Measurements from ENCODE around the gene PRKCZ. TPM values are rescaled to one million over a fixed set of nuclear protein-coding genes. Genes with fewer than 3 reads are reported as not detected.

Gene PRKCZ
- total and polyA plus RNA-seq, 5 donors from 2014 or later: 11.0 to 42.7 (median 13.6) TPM

DNA sequence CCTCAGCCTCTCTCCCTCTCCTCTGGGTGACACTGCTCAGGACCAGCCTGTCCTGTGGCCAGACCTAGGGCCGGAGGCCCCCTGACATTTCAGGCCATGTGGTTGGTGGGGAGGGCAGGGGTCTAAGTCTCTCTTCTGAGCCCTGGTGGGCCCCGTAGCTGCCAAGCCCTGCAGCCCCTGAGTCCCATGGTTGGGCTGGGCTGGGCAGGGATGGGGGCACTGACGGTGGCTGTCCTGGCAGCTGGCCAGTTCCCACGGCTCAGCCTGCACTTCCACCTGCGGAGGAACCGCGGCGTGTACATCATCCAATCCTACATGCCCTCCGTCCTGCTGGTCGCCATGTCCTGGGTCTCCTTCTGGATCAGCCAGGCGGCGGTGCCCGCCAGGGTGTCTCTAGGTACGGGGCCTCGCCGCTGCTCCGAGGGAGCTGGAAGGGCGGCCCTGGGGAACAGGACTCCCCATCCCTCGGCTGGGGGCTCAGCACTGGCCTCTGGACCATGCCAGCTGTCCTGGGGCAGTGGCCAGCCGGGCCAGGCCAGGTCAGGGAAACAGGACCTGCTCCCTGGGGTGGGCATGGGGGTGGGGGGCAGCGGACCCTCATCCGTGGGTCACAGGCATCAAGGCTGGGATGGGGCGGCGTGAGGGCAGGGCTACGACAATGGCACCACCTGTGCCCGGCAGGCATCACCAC lies 21.2 kb upstream of the PRKCZ start:
- Mint-ChIP-seq H3K27me3 (no peaks in the 10 kb centered on the region), H3K9me3 (no peaks in the 10 kb centered on the region), H3K36me3 (no peaks in the 10 kb centered on the region), H3K4me3 (no peak overlapping the region), H3K4me1 (peaks cover 0 to 8% (median 0%) of the 10 kb centered on the region in 4 donors), H3K27ac (no peak overlapping the region)
- DNase-seq (no peak), ATAC-seq (ENCODE audit: low read depth in 2 of 2) (no peak)
- Histone ChIP-seq H3K9me3 (ENCODE audit: control insufficient read depth in 2 of 2, low read length in 2 of 2) (no peaks in the 10 kb centered on the region), H3K4me3 (ENCODE audit: low read depth, low read length) (no peak overlapping the region), H3K27ac (ENCODE audit: insufficient read depth, low read length, poor library complexity, severe bottlenecking) (no peak overlapping the region), H3K4me1 (ENCODE audit: control insufficient read depth, insufficient read depth, low read length, poor library complexity, severe bottlenecking) (peaks cover 4% of the 10 kb centered on the region), H3K36me3 (ENCODE audit: control insufficient read depth, insufficient read depth, low read length) (no peaks in the 10 kb centered on the region), H3K27me3 (ENCODE audit: control insufficient read depth, insufficient read depth, low read length) (no peaks in the 10 kb centered on the region)

DNA sequence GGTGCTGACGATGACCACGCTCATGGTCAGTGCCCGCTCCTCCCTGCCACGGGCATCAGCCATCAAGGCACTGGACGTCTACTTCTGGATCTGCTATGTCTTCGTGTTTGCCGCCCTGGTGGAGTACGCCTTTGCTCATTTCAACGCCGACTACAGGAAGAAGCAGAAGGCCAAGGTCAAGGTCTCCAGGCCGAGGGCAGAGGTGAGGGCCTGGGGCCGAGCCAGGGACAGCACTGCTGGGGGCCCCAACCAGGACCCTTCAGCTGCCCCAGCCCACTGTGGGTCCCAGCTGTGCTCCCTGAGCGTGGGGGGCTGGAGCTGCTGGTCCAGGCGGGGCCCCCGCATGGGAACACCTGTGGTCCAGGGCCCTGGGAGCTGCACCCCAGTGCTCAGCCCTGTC lies 20.6 kb upstream of the PRKCZ start:
- H3K4me1 ChIP-seq (ENCODE audit: control insufficient read depth, insufficient read depth, low read length, poor library complexity, severe bottlenecking): peaks cover 4% of the 10 kb centered on the region
- H3K27me3 ChIP-seq (ENCODE audit: control insufficient read depth, insufficient read depth, low read length): no peaks in the 10 kb centered on the region
- H3K4me3 ChIP-seq (ENCODE audit: low read depth, low read length): no peak overlapping the region
- Mint-ChIP-seq H3K27me3 (no peaks in the 10 kb centered on the region), H3K9me3 (no peaks in the 10 kb centered on the region), H3K36me3 (no peaks in the 10 kb centered on the region), H3K27ac (peak overlapping the region in 1 of 3 donors; percentile 52), H3K4me1 (peaks cover 0 to 8% (median 0%) of the 10 kb centered on the region in 4 donors), H3K4me3 (no peak overlapping the region)
- no peaks in the 10 kb centered on the region for H3K36me3 ChIP-seq (ENCODE audit: control insufficient read depth, insufficient read depth, low read length)
- no peak overlapping the region for H3K27ac ChIP-seq (ENCODE audit: insufficient read depth, low read length, poor library complexity, severe bottlenecking)
- DNase-seq: no peak
- no peak for ATAC-seq (ENCODE audit: low read depth in 2 of 2)
- H3K9me3 ChIP-seq (ENCODE audit: control insufficient read depth in 2 of 2, low read length in 2 of 2): no peaks in the 10 kb centered on the region

DNA sequence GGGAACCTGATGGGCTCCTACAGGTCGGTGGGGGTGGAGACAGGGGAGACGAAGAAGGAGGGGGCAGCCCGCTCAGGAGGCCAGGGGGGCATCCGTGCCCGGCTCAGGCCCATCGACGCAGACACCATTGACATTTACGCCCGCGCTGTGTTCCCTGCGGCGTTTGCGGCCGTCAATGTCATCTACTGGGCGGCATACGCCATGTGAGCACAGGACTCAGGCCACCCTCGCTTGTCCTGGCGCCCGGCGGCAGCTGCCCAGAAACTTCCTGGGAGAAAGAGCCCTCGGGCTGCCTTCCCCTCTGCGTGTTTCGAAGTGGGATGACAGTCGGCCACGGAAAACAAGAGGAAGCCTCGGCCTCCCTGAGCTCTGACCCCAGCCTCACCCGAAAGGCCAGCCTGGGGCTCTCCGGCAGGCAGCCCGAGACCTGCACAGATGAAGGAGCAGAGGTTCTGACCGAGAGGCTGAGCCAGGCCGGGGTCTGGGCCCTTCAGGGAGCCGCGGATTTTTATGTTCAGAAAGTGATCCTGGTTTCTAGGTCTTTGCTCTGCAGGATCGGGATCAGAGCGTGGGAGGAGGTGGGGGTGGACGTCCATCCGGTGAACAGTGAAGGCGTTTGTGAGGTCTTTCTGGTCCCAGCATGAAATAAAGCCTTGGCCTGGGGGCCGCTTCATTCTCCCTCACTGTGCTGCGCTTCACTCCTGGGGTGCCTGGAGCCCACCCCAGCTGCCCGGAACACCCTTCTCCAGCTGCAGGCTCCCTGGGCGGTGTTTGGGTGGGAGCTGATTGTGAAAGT lies 19.9 kb upstream of the PRKCZ start:
- no peaks in the 10 kb centered on the region for H3K27me3 Mint-ChIP-seq
- no peaks in the 10 kb centered on the region for H3K9me3 Mint-ChIP-seq
- no peak overlapping the region for H3K27ac Mint-ChIP-seq
- no peaks in the 10 kb centered on the region for H3K36me3 Mint-ChIP-seq
- Histone ChIP-seq H3K9me3 (ENCODE audit: control insufficient read depth in 2 of 2, low read length in 2 of 2) (no peaks in the 10 kb centered on the region), H3K27me3 (ENCODE audit: control insufficient read depth, insufficient read depth, low read length) (no peaks in the 10 kb centered on the region), H3K36me3 (ENCODE audit: control insufficient read depth, insufficient read depth, low read length) (no peaks in the 10 kb centered on the region), H3K4me1 (ENCODE audit: control insufficient read depth, insufficient read depth, low read length, poor library complexity, severe bottlenecking) (peaks cover 4% of the 10 kb centered on the region), H3K4me3 (ENCODE audit: low read depth, low read length) (no peak overlapping the region), H3K27ac (ENCODE audit: insufficient read depth, low read length, poor library complexity, severe bottlenecking) (no peak overlapping the region)
- peaks cover 0 to 8% (median 0%) of the 10 kb centered on the region in 4 donors for H3K4me1 Mint-ChIP-seq
- DNase-seq: no peak
- no peak for ATAC-seq (ENCODE audit: low read depth in 2 of 2)
- no peak overlapping the region for H3K4me3 Mint-ChIP-seq

DNA sequence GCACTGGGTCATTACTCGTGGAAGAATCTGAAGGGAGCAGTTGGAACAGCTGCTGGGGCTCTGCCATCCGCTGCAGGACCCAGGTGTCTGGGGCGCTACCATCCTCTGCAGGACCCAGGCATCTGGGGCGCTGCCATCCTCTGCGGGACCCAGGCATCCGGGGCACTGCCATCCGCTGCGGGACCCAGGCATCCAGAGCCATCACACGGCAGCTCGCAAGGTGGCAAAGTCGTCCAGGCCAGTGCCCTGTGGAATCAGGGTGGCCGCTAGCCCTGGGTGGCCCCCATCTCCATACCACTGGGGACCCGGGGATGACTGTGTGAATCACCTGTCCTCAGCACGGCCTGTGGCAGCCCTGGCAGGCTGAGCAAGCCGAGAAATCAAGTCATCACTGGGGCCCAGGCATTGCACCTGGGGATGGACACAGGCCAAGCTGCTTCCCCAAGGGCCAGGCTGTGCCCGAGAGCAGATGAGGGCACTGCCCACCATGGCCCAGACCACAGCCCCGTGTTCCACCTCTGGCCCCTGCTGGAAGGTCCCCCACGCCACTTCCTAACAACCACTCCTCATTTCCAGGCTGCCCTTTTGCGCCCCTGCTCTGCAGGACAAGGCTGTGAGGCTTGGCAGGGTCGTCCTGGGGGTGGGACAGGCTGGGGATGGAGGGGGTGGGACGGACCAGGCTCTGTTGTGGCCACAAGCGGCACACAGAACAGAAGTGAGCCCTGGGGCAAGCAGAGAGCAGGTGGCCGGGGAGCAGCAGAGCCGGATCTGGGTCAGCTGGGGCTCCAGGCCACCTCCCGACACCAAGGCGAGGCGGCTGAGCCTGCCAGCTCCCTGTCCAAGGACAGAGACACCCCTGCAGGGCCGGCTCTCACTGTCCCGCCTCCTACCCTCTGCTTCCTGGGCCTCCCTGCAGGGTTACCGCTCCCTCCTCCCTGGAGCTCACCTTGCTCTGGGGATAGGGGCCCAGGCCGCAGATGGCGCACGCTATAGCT lies 18.4 kb upstream of the PRKCZ start:
- no peaks in the 10 kb centered on the region for H3K4me1 ChIP-seq (ENCODE audit: control insufficient read depth, insufficient read depth, low read length, poor library complexity, severe bottlenecking)
- no peak overlapping the region for H3K4me3 ChIP-seq (ENCODE audit: low read depth, low read length)
- H3K27me3 ChIP-seq (ENCODE audit: control insufficient read depth, insufficient read depth, low read length): no peaks in the 10 kb centered on the region
- no peaks in the 10 kb centered on the region for H3K36me3 ChIP-seq (ENCODE audit: control insufficient read depth, insufficient read depth, low read length)
- no peaks in the 10 kb centered on the region for H3K36me3 Mint-ChIP-seq
- no peaks in the 10 kb centered on the region for H3K27me3 Mint-ChIP-seq
- H3K27ac ChIP-seq (ENCODE audit: insufficient read depth, low read length, poor library complexity, severe bottlenecking): no peak overlapping the region
- DNase-seq: no peak
- H3K4me3 Mint-ChIP-seq: no peak overlapping the region
- no peak for ATAC-seq (ENCODE audit: low read depth in 2 of 2)
- peaks cover 0 to 5% (median 0%) of the 10 kb centered on the region in 4 donors for H3K4me1 Mint-ChIP-seq
- H3K9me3 Mint-ChIP-seq: no peaks in the 10 kb centered on the region
- no peaks in the 10 kb centered on the region for H3K9me3 ChIP-seq (ENCODE audit: control insufficient read depth in 2 of 2, low read length in 2 of 2)
- no peak overlapping the region for H3K27ac Mint-ChIP-seq

DNA sequence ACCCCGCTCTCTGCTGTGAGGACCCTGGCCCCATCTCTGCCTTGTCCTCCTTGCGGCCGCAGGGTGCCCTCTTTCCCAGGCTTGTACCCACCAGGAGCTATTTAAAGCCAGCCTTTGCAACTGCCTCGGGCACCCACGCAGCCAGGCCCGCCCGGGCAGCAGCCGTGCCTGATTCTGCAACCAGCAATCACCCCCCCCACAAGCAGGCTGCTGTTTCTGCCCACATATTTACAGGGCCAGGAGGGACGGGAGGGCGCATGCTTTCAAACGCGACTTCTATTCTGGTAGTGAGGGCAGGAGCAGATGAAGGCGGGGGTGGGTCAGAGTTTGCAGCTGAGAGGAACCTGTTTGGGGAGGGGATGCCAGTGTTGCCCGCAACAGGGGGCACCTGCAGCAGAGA lies 17.5 kb upstream of the PRKCZ start:
- no peaks in the 10 kb centered on the region for H3K4me1 Mint-ChIP-seq
- Histone ChIP-seq H3K4me1 (ENCODE audit: control insufficient read depth, insufficient read depth, low read length, poor library complexity, severe bottlenecking) (no peaks in the 10 kb centered on the region), H3K9me3 (ENCODE audit: control insufficient read depth in 2 of 2, low read length in 2 of 2) (no peaks in the 10 kb centered on the region), H3K36me3 (ENCODE audit: control insufficient read depth, insufficient read depth, low read length) (no peaks in the 10 kb centered on the region), H3K27me3 (ENCODE audit: control insufficient read depth, insufficient read depth, low read length) (no peaks in the 10 kb centered on the region), H3K4me3 (ENCODE audit: low read depth, low read length) (no peak overlapping the region), H3K27ac (ENCODE audit: insufficient read depth, low read length, poor library complexity, severe bottlenecking) (no peak overlapping the region)
- no peak overlapping the region for H3K27ac Mint-ChIP-seq
- no peaks in the 10 kb centered on the region for H3K9me3 Mint-ChIP-seq
- DNase-seq: no peak
- H3K36me3 Mint-ChIP-seq: no peaks in the 10 kb centered on the region
- H3K4me3 Mint-ChIP-seq: no peak overlapping the region
- no peaks in the 10 kb centered on the region for H3K27me3 Mint-ChIP-seq
- no peak for ATAC-seq (ENCODE audit: low read depth in 2 of 2)

DNA sequence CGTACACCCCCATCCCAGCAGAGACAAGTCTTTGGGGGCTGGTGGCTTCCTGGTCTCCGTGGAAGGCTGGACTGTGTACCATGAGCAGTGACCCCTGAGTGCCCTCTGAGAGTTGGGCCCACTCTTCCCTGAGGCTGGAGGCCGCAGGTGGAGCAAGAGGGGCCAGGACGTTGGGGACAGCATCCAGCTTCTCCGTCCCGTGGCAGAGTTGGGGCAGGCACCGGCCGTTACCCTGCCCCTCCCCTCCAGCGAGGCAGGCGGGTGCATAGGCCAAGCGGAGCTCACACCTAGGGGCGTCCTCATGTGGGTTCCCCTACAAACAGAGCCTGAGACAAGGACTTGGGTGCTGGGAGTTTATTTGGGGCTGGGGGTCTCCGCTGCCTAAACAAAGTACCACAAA lies 17.0 kb upstream of the PRKCZ start:
- Mint-ChIP-seq H3K4me3 (no peak overlapping the region), H3K27me3 (no peaks in the 10 kb centered on the region), H3K36me3 (no peaks in the 10 kb centered on the region), H3K4me1 (no peaks in the 10 kb centered on the region), H3K27ac (no peak overlapping the region), H3K9me3 (no peaks in the 10 kb centered on the region)
- Histone ChIP-seq H3K36me3 (ENCODE audit: control insufficient read depth, insufficient read depth, low read length) (no peaks in the 10 kb centered on the region), H3K4me3 (ENCODE audit: low read depth, low read length) (no peak overlapping the region), H3K4me1 (ENCODE audit: control insufficient read depth, insufficient read depth, low read length, poor library complexity, severe bottlenecking) (no peaks in the 10 kb centered on the region), H3K27ac (ENCODE audit: insufficient read depth, low read length, poor library complexity, severe bottlenecking) (no peak overlapping the region), H3K9me3 (ENCODE audit: control insufficient read depth in 2 of 2, low read length in 2 of 2) (no peaks in the 10 kb centered on the region), H3K27me3 (ENCODE audit: control insufficient read depth, insufficient read depth, low read length) (no peaks in the 10 kb centered on the region)
- DNase-seq (no peak), ATAC-seq (ENCODE audit: low read depth in 2 of 2) (no peak)

DNA sequence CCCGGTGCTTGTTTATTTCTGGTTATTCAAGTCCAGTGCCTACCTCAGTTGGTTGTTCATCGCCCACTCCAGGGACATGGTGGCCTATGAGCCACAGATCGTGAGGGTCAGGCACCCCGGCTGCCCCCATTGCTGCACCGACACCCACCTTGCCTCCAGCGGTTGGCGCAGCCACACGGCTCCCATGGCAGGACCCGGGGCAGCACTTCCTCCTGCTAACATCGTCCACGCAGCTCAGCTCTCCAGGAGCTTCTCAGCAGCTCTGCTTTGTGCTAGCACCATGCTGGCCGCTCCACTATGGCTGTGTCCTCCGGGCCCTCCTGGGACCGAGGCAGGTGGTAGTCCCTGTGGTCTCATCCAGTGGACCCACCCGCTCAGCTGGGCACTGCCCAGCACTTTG lies 13.9 kb upstream of the PRKCZ start:
- Histone ChIP-seq H3K27ac (ENCODE audit: insufficient read depth, low read length, poor library complexity, severe bottlenecking) (no peak overlapping the region), H3K9me3 (ENCODE audit: control insufficient read depth in 2 of 2, low read length in 2 of 2) (no peaks in the 10 kb centered on the region), H3K4me1 (ENCODE audit: control insufficient read depth, insufficient read depth, low read length, poor library complexity, severe bottlenecking) (no peaks in the 10 kb centered on the region), H3K27me3 (ENCODE audit: control insufficient read depth, insufficient read depth, low read length) (no peaks in the 10 kb centered on the region), H3K36me3 (ENCODE audit: control insufficient read depth, insufficient read depth, low read length) (no peaks in the 10 kb centered on the region), H3K4me3 (ENCODE audit: low read depth, low read length) (no peak overlapping the region)
- no peak for DNase-seq
- Mint-ChIP-seq H3K9me3 (no peaks in the 10 kb centered on the region), H3K4me1 (no peaks in the 10 kb centered on the region), H3K36me3 (no peaks in the 10 kb centered on the region), H3K27me3 (no peaks in the 10 kb centered on the region), H3K27ac (no peak overlapping the region), H3K4me3 (no peak overlapping the region)
- ATAC-seq (ENCODE audit: low read depth in 2 of 2): no peak

All from CD4-positive, CD25-positive, alpha-beta regulatory T cell (primary cell).